GM19463 (cell line): Measurements from ENCODE around the gene DLG2.

Experiments used
- ATAC-seq: cut with Tn5 transposase; IDR thresholded peaks from one replicate; pipeline ENCODE4 v1.9.1; 2021; ENCODE audit warnings: mild to moderate bottlenecking, moderate library complexity; ENCODE audit not compliant: unreplicated experiment

Gene DLG2

DNA sequence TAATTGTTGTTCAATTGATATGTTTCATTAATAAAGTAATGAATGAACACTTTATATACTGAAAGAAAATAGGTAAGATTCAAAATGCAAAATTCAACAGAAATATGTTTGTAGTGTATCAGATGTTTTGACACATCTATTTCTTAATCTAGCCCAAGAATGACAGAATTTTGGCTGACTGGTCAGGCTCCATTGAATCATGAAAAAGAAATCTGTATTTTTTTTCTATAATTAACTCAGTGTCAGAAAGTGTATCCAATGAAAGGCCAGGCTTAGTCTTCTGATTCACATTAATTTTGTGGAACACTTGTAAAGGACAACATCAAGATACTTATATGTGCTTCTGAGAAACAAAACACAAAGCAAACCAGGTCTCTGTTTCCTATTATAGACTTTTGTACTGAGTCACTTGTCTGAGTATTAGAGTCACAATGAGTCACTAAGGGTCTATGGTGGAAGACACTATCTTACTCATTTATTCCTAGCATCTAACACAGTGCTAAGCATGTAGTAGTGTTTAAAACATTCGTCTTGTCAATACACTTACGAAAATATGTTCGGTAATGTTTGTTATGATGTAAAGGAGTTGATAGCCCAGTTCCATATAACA, 2043.3 kb downstream of the DLG2 start:
- peak; percentile 79 for ATAC-seq

GRCh38 chr11:83574519-83574918, 2052.6 kb downstream of the DLG2 start:
- no peak for ATAC-seq

DNA sequence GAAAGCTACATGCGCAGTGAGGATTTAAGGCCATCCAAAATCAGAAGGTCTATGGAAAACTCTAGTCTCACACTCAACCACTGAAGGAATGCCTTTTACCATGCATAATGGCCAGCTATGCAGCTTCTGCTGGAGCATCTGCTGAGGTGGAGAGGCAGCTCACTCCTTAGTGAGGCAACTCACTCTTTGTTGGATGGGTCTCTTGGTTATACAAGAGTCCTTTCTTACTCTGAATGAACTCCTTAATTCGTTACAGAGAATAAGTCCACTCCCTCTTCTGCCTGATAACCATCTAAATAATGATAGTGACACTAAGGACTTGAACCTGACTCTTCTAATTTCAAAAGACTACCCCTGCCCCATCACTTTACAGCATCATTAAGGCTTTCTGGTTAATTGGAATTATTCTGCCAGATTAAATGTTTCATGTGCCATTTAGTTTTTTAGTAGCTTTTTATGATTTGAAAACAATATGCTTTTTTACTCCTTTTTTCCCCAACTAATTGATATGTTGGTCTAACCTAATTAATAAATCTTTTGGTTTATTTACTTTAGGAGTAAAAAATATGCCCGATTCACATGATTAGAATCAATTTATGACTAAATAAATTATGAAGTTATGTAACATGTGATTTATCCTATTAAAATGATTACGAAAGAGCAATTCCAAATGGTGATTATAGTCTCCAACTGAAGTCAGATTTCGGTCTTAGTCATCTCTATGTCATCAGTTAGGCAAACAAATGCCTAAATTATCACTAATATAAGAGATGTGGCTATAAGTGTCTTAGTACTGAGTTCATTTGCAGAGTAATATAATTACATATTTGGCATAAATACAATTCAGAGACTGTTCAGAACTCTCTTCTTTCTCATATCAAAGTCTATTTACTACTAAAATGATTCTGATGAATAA, 2054.3 kb downstream of the DLG2 start:
- no peak for ATAC-seq

DNA sequence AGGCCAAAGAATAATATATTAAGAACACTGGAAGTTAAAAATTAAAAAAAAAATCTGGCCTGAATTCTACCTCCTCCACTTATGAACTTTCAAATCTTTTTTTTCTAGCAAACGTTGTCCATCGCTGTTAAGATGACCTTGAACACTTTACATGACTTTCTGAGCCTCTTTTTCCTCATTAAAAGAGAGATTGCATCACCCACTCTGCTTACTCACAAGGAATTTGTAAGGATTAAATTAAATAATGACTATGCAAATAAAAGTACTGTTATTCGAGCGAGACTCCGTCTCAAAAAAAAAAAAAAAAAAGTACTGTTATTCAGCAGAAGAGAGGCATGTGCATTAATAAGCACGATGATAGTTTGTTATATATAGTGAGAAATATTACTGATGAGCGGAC, 2055.8 kb downstream of the DLG2 start:
- no peak for ATAC-seq

- no peak for ATAC-seq
These were observed 2057.9 kb downstream of the DLG2 start for GRCh38 chr11:83569134-83569805.

DNA sequence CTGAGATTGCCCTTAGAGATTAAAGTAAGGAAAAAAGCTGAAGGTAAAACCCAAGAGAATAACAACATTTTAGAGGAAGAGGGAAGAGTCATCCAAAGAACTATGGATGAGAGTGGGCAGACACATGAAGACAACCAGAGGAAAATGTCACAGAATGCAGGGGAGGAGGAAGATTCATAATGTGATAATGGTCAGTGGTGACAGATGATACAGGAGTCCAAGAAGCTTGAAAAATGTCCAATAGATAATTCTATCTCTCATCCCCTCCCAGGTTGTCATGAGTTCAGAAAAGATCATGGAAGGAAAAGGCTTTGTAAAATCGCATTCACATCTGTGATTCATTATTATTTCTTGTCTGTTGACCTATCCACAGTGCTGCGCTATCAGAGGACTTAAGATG, 2058.6 kb downstream of the DLG2 start:
- no peak for ATAC-seq

- no peak for ATAC-seq
These were observed 2060.2 kb downstream of the DLG2 start for GRCh38 chr11:83566950-83567349.

GRCh38 chr11:83564870-83565269, 2062.3 kb downstream of the DLG2 start:
- no peak for ATAC-seq

DNA sequence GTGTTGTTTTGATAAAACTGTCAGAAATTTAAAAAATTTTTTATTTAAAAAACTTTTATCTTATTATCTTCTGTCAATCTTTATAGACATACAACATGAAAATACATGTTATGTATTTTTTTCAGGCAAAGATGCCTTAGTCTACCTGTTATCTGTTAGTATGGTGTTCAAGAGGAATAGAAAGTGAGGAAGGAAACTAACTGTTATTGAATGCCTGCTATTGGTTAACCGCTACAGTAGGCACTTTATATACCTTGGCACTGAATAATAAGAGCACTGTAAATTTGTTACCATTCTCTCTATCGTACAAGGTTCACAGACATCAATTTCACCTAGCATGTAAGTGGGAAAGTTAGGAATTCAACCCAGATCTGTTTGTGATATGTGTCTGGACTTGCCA, 2068.9 kb downstream of the DLG2 start:
- ATAC-seq, result no peak

- ATAC-seq, result no peak
These were observed 2069.5 kb downstream of the DLG2 start for GRCh38 chr11:83557653-83558052.

GRCh38 chr11:83554876-83555275, 2072.3 kb downstream of the DLG2 start:
- ATAC-seq, result no peak

DNA sequence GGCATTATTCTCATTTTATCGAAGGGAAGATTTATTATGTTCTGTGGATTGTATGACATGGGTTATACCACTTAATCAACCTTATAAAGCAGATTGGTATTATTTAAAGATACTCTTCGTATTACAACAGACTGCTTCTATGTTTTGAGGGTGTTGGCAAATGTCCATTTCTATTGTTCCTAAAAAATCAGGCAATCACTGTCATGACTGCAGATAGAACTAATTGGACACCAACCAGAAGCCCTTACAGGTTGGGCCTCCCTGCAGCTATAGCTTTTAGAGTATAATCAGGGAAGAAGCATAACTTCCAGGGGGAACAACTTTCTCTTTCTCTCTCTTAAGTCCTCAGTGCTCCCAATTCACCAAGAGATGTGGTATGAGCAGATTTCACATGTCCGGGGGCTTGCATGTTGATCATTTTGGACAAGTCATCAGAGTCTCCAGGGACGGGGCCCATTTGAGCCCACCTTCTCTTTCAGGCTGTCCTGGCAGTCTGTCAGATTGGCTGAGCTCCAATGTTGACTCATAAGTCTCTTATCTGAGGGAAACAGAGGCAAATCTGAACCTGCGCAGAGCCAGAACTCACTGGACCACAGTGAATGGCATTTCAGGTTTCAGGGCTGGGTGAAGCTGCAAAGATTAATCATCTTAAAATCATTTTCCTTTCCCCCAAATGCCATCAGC, 2077.0 kb downstream of the DLG2 start:
- ATAC-seq, result no peak

DNA sequence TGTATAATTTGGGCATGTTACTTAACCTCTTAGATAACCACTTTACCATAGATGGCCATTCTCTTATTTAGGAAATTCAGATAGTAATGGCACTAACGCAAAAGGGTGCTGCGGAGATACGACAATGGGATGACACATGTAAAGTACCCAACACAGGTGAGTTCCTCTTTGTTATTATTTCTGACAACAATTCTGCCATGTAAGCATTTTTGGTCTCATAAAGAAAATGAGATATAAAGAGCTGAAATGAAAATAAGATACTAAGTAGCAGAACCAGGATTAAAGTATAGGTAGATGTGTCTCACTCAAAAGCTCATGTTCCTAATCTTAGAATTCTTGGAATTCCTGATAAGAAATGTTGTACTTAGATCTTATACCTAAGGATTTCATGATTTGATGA, 2080.8 kb downstream of the DLG2 start:
- no peak for ATAC-seq

DNA sequence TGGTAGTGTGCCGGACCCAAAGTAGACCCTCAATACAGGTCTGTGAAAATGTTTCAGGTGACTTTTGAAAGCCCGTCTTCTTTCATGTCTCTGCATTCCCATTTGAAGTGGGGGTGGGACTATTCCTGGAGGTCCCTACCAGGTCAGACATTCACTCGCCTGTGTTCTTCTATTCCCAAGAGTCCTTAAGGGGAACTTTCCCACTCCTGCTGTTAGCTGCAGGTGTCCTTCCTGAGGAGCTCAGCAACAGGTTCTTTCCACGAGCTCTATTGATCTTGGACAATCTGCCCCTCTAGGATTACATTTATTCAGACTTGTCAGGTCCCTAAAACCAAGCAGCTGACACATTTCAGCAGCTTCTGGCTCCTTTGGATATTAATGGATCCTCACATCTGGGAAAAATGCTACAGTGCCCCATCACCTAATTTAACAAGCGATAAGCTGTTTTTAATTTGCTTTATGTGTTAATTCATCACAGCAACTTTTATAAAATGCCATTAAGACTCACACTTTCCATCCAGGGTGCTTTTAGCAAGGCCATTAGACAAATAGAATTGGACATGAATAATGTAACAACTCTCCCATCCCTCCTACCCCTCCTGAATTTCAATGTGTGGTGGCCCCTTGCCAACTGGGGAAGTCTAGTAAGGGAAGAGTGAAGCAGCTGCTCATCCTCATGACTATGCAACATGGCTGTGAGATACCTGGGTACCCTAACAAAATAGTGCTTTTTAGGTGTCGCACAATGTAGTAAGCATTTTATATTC, 2081.5 kb downstream of the DLG2 start:
- no peak for ATAC-seq

GRCh38 chr11:83544846-83545245, 2082.3 kb downstream of the DLG2 start:
- ATAC-seq, result no peak

GRCh38 chr11:83543706-83544439, 2083.3 kb downstream of the DLG2 start:
- ATAC-seq, result no peak

GRCh38 chr11:83542861-83543260, 2084.3 kb downstream of the DLG2 start:
- no peak for ATAC-seq

DNA sequence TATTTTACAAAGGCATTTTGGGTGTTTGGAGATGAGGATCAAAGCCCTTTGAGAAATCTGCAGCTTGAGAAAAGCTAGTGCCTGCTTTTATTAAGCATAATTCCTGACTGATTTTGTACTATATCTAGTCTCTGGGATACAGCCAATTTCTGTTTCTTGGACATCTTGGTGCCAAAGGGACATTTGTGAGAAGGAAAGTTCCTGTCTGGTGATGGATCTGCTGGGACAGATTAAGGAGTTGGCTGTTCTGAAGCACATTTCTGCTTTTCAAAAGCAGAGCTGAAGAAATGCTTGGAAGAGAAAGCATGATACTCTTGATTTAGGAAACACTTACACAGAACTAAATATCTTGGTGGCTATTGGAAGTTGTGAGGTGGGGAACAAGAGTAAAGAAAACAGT, 2086.4 kb downstream of the DLG2 start:
- ATAC-seq, result no peak

GRCh38 chr11:83540112-83540675, 2086.9 kb downstream of the DLG2 start:
- no peak for ATAC-seq

DNA sequence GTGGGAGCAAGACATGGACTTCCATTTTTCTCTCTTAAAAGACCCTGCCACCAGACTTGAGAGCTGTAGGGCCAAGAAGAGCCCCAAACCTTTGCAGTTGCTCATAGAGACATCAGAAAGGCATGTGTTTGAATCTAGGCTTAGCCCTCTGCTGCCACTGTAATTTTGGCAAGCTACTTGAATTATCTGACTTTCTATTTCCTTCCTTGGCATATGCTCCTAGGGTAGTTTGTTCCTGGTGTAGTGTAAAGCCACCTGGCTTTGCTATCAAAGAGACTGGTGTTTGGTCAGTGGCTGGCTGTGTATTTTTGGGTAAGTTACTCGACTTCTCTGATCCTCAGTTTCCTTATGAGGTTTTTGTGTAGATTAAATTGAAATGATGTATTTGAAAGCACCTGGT, 2088.9 kb downstream of the DLG2 start:
- ATAC-seq, result no peak
